Stimulated activated CD8-positive, alpha-beta memory T cell treated with anti-CD3 and anti-CD28 coated beads, Interleukin-15, amount 100 ng/mL, for 24 hours (primary cell): ENCODE results near the gene INVS.

Experiments used
- DNase-seq: peaks from one replicate; pipeline ENCODE4 v3.0.0-alpha.2; 2020; ENCODE audit warnings: low read depth

INVS gene

GRCh38 chr9:100277166-100277979 lies 178.3 kb downstream of the INVS start:
- no peak for DNase-seq

GRCh38 chr9:100281066-100281465 lies 182.0 kb downstream of the INVS start:
- no peak for DNase-seq

GRCh38 chr9:100281676-100282387 lies 182.8 kb downstream of the INVS start:
- no peak for DNase-seq

- DNase-seq, result no peak
Observed at GRCh38 chr9:100282388-100282719, 183.3 kb downstream of the INVS start.

GRCh38 chr9:100284247-100284646 lies 185.2 kb downstream of the INVS start:
- DNase-seq, result no peak

GRCh38 chr9:100285080-100285479 lies 186.0 kb downstream of the INVS start:
- no peak for DNase-seq

- no peak for DNase-seq
Observed at GRCh38 chr9:100285601-100286000, 186.6 kb downstream of the INVS start.

GRCh38 chr9:100286257-100286656 lies 187.2 kb downstream of the INVS start:
- DNase-seq, result no peak

GRCh38 chr9:100287186-100287585 lies 188.1 kb downstream of the INVS start:
- no peak for DNase-seq

- no peak for DNase-seq
Observed at GRCh38 chr9:100290714-100291113, 191.7 kb downstream of the INVS start.

- DNase-seq, result no peak
Observed at GRCh38 chr9:100292414-100292813, 193.4 kb downstream of the INVS start.

- DNase-seq, result no peak
Observed at GRCh38 chr9:100294341-100294740, 195.3 kb downstream of the INVS start.

- DNase-seq, result no peak
Observed at GRCh38 chr9:100294806-100295205, 195.8 kb downstream of the INVS start.

- no peak for DNase-seq
Observed at GRCh38 chr9:100295240-100295639, 196.2 kb downstream of the INVS start.

- DNase-seq, result no peak
Observed at GRCh38 chr9:100296407-100296806, 197.4 kb downstream of the INVS start.

GRCh38 chr9:100298378-100298777 lies 199.3 kb downstream of the INVS start:
- DNase-seq, result no peak

GRCh38 chr9:100303747-100304146 lies 204.7 kb downstream of the INVS start:
- DNase-seq, result no peak

GRCh38 chr9:100306283-100306682 lies 207.2 kb downstream of the INVS start:
- no peak for DNase-seq

- no peak for DNase-seq
Observed at GRCh38 chr9:100307080-100307479, 208.0 kb downstream of the INVS start.

- DNase-seq, result no peak
Observed at GRCh38 chr9:100308965-100309564, 210.0 kb downstream of the INVS start.

GRCh38 chr9:100309992-100310391 lies 210.9 kb downstream of the INVS start:
- no peak for DNase-seq

- no peak for DNase-seq
Observed at GRCh38 chr9:100315561-100315960, 216.5 kb downstream of the INVS start.

- no peak for DNase-seq
Observed at GRCh38 chr9:100317706-100318105, 218.7 kb downstream of the INVS start.
